Activated T-cell treated with anti-CD3 and anti-CD28 coated beads for 1 hour (primary cell): Measurements from ENCODE around the gene SGTA.

ENCODE experiments used
- DNase-seq: peaks from one replicate; pipeline ENCODE4 v3.0.0-alpha.2; 2020; ENCODE audit warnings: low read depth

The SGTA gene

DNA sequence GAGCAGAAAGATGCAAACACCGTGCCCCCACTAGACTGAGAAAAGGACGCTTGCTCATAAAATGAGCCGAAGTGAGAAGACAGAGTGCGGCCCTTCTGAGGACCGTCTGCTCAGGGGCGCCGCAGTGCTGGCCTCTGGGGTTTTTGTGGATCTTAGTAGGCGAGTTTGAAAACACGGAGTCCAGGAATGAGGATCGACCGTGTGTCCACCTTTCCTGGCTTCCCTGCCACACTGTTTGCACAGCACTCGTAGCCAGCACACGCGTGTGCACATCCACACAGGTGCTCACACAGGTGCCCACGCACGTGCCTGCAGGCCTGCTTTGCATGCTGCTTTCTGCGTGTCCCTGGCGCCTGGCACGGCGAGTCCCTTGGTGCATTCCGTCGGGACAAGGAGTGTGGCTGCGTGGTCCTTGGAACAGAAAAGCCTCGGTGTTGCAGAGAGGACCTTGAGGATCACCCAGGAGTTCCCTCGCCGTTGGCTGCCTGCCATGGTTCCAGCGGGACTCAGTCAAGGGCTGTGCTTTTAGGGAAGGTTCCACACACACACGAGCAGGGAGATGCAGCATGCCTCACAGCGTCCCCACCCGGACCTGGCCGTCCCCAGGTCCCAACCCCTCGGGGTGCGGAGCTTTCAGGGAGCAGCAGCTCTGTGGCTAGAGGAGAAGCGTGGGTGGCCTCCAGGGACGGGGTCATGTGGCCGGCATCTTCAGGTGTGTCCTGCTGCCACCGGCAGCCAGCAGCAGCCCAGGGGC, 26.5 kb upstream of the SGTA start:
- DNase-seq: no peak

DNA sequence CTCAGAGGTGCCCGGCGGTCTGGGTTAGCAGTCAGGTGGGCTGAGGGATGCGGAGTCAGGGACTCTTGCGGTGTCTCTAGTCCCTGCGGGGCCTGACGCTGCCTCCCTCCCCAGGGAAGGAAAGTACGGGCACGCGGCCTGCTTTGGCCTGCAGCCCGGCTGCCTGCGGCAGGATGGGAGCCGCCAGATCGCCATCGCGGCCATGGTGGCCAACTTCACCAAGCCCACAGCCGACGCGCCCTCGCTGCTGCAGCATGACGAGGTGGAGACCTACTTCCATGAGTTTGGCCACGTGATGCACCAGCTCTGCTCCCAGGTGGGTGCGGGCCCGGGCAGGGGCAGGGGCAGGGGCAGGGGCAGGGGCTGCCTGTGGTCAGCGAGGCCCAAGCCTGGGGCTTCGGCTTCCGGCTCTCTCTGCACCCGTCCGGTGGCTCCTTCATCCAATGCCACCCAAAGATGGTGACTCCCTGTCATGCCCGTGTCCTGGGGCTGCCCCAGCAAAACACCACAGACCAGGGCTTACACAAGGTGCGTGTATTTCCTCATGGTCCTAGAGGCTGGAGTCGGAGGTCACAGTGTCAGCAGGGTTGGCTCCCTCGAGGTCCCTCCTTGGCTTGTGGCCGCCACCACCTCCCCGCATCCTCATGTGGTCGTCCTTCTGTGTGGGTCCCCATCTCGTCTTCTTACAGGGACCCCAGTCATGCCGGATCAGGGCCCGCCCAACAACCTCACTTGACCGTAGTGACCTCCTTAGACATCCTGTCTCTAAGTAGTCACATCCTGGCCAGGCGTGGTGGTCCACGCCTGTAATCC, 25.3 kb upstream of the SGTA start:
- no peak for DNase-seq

GRCh38 chr19:2807379-2808128, 24.5 kb upstream of the SGTA start:
- DNase-seq: no peak

GRCh38 chr19:2806736-2807378, 23.8 kb upstream of the SGTA start:
- DNase-seq: no peak

DNA sequence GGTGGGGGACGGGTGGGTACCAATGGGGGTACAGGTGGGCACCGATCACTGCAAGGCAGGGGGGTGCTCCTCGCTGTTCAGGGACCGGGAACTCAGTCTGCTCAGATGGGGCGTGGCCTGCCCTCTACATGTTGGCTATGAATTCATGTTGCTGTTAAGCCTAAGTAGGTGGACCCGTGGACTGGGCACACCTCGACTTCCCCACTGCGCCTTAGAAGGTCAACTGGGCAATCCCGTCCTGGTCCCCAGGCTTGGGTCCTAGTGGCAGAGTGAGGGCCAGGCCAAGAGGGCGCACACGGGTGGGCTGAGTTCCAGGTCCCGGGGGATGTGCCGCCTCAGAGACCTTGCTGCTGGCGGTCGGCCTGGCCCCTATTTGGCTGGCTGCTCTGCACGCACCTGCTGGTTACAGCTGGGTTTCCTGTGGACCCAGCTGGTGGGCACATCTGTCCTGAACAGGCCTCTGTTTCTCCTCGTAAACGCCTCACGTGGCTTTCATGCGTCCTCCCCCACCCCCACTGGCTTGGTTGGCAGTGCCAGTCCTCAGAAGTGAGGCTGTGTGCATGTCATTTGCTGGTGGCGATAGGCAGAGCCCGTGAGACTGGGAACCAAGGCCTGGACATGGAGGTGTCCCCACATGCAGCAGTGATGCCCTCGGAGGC, 23.0 kb upstream of the SGTA start:
- no peak for DNase-seq

DNA sequence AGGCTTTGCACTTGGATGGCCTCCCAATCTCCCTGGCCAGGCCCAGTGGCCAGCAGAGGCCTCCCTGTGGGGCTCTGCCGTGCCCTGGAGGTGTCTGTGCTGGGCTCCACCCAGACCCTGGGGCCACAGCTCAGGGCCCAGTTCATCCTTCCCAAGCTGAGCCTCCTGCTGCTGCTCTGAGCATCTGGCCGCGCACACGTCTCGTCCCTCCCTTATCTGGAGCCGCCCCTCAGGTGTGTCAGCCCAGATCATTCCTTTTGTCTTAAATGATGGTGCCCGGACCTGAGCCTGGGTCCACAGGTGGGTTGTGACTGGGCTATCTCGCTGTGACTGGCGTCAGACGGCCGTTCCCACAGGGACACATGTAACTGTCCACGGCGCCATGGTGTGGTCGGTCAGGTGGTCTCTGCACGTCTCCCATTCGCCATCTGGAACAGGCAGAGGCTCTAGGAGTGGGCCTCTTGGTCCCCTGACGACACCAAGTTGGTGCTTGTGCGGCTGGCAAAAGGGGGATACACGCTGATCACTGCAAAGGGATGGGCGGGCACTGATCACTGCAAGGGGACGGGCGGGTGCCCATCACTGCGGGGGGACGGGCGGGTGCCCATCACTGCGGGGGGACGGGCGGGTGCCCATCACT, 22.3 kb upstream of the SGTA start:
- DNase-seq: no peak

DNA sequence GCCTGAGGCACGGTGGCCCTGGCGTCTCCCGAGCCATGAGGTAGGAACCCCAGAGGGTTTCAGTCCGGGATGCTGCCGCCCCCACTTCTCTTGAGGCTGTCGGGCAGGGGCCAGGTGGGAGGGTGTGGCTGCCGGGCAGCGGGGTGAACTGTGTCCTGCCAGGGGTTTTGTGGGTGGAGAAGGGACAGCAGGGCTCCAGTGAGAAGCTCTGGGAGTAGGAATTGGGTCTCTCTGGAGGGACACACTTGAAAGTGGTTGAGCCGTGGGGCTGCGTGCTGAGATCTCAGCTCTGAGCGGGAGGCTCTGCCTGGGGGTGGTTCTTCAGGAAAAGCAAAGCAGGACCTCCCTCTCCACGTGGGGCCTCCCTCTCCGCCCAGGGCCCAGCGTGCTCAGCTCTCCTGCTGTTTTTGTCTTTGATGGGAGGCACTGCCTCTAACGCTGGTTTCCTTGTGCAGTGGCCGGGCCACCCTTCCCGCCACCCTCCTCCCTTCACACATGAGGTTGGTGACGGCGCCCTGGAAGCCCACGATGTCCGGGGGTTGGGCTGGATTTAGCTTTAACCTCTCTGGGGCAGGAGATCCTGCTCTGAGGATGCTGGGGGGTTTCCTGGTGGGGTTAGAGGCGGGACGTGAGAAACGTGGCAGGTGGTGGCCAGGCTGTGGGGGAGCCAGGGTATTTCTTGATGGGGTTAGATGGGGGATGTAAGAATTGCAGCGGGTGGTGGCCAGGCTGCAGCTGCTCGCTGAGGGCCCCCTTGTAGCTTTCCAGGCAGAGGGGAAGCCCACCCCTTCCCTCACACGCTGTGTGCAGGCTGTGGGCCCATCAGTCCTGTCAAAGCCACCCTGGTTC, 21.3 kb upstream of the SGTA start:
- DNase-seq: no peak

- DNase-seq: no peak
These were observed 20.5 kb upstream of the SGTA start for GRCh38 chr19:2803486-2804155.

DNA sequence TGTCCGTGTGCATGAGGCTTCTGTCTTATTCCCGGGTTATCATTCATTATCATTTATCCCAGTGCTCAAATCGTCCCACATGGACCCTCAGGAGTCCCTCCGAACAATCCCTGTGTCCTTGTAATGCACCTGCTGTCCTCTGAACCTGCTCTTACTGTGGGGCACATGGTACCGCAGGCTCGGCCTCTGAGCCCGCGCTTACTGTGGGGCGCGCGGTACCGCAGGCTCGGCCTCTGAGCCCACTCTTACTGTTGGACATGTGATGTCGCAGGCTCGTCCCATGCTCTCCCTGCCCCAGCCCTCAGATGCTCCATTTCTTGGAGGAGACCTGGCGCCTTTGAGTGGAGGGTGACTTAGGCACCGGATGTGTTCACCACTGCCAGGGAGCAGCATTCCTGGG, 19.8 kb upstream of the SGTA start:
- no peak for DNase-seq

- no peak for DNase-seq
These were observed 17.4 kb upstream of the SGTA start for GRCh38 chr19:2800506-2800905.

- DNase-seq: no peak
These were observed 16.4 kb upstream of the SGTA start for GRCh38 chr19:2799273-2800020.

GRCh38 chr19:2798733-2799132, 15.7 kb upstream of the SGTA start:
- no peak for DNase-seq

DNA sequence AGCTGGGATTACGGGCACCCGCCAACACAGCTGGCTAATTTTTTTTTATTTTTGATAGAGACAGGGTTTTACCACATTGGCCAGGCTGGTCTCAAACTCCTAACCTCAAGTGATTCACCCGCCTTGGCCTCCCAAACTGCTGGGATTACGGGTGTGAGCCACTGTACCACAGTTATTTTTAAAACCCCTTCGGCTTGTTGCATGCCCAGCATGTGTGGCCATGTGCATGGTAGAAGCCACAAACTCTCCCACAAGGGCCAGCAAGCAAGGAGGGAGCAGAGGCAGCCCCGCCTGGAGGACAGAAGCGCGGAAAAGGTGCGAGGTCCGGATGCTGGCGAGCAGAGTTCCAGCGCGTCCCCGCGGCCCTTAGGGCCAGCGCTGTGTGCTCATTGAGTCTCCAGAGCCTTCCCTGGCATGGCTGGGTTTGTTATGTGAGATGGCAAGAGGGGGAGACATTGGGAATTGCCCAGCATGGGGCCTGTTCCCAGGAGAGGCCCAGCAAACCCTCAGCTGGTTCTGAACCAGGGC, 15.1 kb upstream of the SGTA start:
- DNase-seq: no peak

DNA sequence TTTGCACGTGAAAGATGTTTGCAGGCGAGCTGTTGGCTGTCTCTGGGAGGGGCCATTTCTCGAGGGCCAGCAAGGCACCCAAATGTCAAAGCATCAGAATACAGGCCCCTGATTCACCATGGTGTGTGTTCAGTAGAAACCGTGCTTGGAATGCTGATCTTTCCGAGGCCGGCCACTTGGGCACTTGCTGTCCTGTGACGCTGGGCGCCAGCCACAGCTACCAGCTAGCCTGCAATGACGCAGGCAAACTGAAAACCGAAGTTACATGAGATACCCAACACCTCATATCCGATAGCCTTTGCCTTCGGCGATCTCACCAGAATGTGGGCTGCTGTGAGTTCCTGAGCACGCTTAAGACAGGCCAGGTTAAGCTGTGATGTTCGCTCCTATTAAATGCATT, 14.2 kb upstream of the SGTA start:
- no peak for DNase-seq

DNA sequence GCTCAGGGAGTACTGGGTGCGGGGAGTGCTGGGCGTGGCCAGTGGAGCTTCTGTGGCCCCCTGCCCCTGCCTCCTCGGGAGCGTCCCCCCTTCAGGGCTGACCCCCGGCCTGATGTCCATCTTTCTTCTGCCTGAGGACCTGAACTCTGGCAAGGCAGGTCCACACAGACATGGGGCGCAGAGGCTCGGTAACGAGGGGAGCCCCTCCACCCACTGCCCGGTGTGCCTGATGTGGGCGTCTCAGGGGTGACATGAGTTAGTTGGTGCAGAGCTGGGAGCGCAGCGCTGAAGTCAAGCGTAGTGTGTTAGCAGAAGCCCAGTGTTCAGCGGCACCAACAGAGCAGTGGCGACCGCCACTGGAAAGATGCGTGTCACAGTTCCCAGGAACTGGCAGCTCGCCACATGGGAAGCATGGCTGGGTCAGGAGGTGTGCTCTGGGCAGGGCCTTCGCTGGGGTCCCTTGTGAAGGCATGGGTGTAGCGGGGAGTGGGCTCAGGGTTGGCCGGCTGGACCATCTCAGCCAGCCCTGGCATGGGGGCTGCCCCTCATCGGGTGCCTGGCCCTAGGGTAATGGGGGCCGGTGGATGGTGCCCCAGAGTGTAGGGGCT, 13.7 kb upstream of the SGTA start:
- no peak for DNase-seq

DNA sequence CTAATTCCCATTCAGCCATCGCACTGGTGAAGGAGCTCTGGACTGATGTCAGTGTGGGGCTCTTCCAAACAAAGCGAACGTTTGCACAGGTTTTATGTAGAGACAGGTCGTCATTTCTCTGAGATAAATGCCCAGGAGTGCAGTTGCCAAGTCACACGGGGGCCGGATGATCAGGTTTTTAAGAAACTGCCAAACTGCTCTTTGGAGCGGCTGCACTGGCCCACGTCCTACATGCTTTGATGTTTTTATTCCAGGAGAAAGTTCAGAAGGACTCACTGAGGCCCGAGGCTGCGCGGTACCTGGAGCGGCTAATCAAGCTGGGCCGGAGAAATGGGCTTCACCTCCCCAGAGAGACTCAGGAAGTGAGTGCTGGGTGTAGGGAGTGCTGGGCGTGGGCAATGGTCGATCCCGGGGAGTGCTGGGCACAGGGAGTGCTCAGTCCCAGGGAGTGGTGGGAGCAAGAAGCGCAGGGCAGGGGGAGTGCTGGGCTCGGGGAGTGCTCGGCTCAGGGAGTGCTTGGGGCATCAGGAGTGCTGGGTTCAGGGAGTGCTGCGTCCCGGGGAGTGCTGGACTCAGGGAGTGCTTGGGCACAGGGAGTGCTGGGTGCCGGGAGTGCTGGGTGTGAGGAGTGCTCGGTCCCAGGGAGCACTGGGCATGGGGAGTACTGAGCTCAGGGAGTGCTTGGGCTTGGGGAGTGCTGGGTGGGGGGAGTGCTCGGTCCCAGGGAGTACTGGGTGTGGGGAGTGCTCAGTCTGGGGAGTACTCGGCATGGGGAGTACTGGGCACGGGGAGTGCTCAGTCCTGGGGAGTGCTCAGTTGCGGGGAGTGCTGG, 13.0 kb upstream of the SGTA start:
- no peak for DNase-seq

- no peak for DNase-seq
These were observed 10.5 kb upstream of the SGTA start for GRCh38 chr19:2793577-2793976.
